Stomach (tissue), 9 donors: ENCODE results near the gene ZFYVE9. TPM values are rescaled to one million over a fixed set of nuclear protein-coding genes. Genes with fewer than 3 reads are reported as not detected.
"Not testable (repeated sequence)": the region's sequence is repeated elsewhere in the genome, so short reads cannot be mapped to it uniquely, and the experiment has no call there.

ENCODE experiments used
- DNase-seq, 2 donors: peaks; one replicate each; pipeline versions ENCODE4 v3.0.0 to v3.0.0-alpha.2; 2013 to 2019
- H3K27ac ChIP-seq, 5 donors: fragments of 200-600 bp in 4 of 5; sonication (generic) in 4 of 5; one replicate each; pipeline ENCODE4 v1.5.1; 2013 to 2019; ENCODE audit warnings: mild to moderate bottlenecking in 1 of 5, moderate library complexity in 1 of 5
- H3K27me3 ChIP-seq, 3 donors: fragments of 200-600 bp; sonication (generic); one replicate each; pipeline ENCODE4 v1.5.1; 2017 to 2019; ENCODE audit warnings: mixed run types in 1 of 3
- H3K36me3 ChIP-seq, 4 donors: fragments of 200-600 bp; sonication (generic); 1 replicate in 3 of 4; 2 replicates in 1 of 4; pipeline ENCODE4 v1.5.1; 2016 to 2019
- H3K4me1 ChIP-seq, 4 donors: fragments of 200-600 bp; sonication (generic); one replicate each; pipeline ENCODE4 v1.5.1; 2016 to 2019
- H3K4me3 ChIP-seq, 4 donors: fragments of 200-600 bp; sonication (generic) in 3 of 4; one replicate each; pipeline ENCODE4 v1.5.1; 2016 to 2019; ENCODE audit warnings: mild to moderate bottlenecking in 1 of 4
- H3K9me3 ChIP-seq, 4 donors: fragments of 200-600 bp; sonication (generic); one replicate each; pipeline ENCODE4 v1.5.1; 2016 to 2019
- CTCF ChIP-seq, 7 experiments: fragments of 450-650 bp in 4 of 7; fragments of 200-600 bp in 3 of 7; sonication (generic) in 3 of 7; IDR thresholded peaks; one replicate each; pipeline ENCODE4 v1.5.1; 2016 to 2019; ENCODE audit warnings: antibody characterized with exemption in 7 of 7, control low read depth in 2 of 7, mild to moderate bottlenecking in 1 of 7
- EP300 ChIP-seq: sonication (generic); formaldehyde crosslinking; IDR thresholded peaks from one replicate; pipeline ENCODE4 v1.6.1; 2017; ENCODE audit warnings: antibody characterized with exemption
- POLR2A ChIP-seq, 4 donors: fragments of 450-650 bp; IDR thresholded peaks; one replicate each; pipeline ENCODE4 v1.6.1; 2016; ENCODE audit warnings: antibody characterized with exemption in 4 of 4, control low read depth in 2 of 4, mild to moderate bottlenecking in 1 of 4, moderate library complexity in 1 of 4
- POLR2AphosphoS5 ChIP-seq, 3 donors: sonication (generic); formaldehyde crosslinking; IDR thresholded peaks; one replicate each; pipeline ENCODE4 v1.6.1; 2016; ENCODE audit warnings: antibody characterized with exemption in 3 of 3
- WGBS, 5 donors: extraction: QIAGEN DNeasy Blood & Tissue Kit in 3 of 5; methylation state at CpG; one replicate each; pipeline versions ENCODE4 v1.1.5 to v1.1.7; 2013 to 2018; 5-methylcytosine and 5-hydroxymethylcytosine counted together
- intact Hi-C: fragments of 100-400 bp; cut with DNase I; formaldehyde crosslinking; loops from one replicate; pipeline ENCODE4 v1.15.1; 2023; ENCODE audit warnings: low total_unique reads
- polyA plus RNA-seq, 3 donors: library from polyadenylated mRNA; stranded (reverse); fragments of 200-250 nt; gene quantifications; one replicate each; pipeline ENCODE4 v1.2.3, GENCODE V29; 2013
- total RNA-seq, 5 donors: library from RNA; depleted of rRNA; stranded (reverse); fragments of >200 nt; gene quantifications; one replicate each; pipeline versions ENCODE4 v1.1.0 to v1.2.3, GENCODE V29; 2014 to 2016
- donor health status: healthy with polysubstance abuse.
- donor health status: Bipolar disorder and iron deficiency.
- donor health status: healthy.

ZFYVE9 gene
- total and polyA plus RNA-seq, 8 donors, result 3.6 to 61.1 (median 15.7) TPM

- H3K27ac ChIP-seq, result peak overlapping the region in 4 of 5 donors; percentile 61 to 77 (median 68)
- TF ChIP-seq POLR2AphosphoS5 (IDR thresholded peaks at IDR 0.05), result no peak
- no peak for TF ChIP-seq EP300
- H3K9me3 ChIP-seq, result no peaks in the 10 kb centered on the region
- peaks cover 9 to 42% (median 30%) of the 10 kb centered on the region in 4 donors for H3K4me1 ChIP-seq
- peaks cover 0 to 18% (median under 1%) of the 10 kb centered on the region in 4 donors for H3K36me3 ChIP-seq
- DNase-seq, result peak; percentile 69 to 89
- H3K27me3 ChIP-seq, result no peaks in the 10 kb centered on the region
- intact Hi-C loops, result no loop called here
- H3K4me3 ChIP-seq, result peak overlapping the region; percentile 45 to 54 (median 51)
- 4 to 10% (median 6%) methylated on average over 35 to 51 of the region's 51 CpGs for WGBS, 5 donors
These were observed 226.7 kb downstream of the ZFYVE9 start for GRCh38 chr1:52368383-52369172.

DNA sequence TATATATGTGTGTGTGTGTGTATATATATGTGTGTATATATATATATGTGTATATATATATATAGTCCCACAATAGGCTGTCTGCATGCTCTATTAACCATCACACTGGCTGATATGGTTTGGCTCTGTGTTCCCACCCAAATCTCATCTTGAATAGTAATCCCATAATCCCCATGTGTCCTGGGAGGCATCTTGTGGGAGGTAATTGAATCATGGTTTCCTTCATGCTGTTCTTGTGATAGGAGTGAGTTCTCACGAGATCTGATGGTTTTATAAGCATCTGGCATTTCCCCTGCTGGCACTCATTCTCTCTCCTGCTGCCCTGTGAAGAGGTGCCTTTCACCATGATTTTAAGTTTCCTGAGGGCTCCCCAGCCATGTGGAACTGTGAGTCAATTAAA lies 228.0 kb downstream of the ZFYVE9 start:
- H3K27me3 ChIP-seq, intact Hi-C loops, H3K9me3 ChIP-seq, H3K27ac ChIP-seq, H3K4me3 ChIP-seq, DNase-seq: not testable (repeated sequence)
- 70 to 92% (median 78%) methylated on average over 1 of the region's 1 CpG for WGBS, 5 donors
- Histone ChIP-seq H3K4me1 (peaks cover 4 to 30% (median 20%) of the 10 kb centered on the region in 4 donors), H3K36me3 (peaks cover 0 to 17% (median 0%) of the 10 kb centered on the region in 4 donors)

DNA sequence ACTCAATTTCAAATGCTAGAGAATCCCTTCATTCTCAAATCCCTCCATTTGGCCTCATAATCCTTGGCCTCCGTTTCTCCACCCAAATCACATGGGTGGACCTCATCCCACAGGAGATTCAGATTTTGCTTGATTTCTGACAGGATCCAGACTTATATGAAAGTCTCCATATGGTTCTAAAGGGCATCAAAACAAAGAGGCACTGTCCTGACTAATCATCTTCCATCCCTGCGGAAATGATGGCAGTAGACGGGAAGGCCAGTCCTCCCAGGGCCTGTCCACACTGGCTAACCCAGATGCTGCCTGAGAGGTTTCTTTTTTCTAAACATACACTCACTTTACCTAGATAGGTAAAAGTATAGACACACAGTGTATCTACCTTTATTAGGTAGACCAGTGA lies 243.5 kb downstream of the ZFYVE9 start:
- 94 to 100% (median 96%) methylated on average over 3 of the region's 3 CpGs for WGBS, 5 donors
- H3K4me3 ChIP-seq, result no peak overlapping the region
- H3K27me3 ChIP-seq, result no peaks in the 10 kb centered on the region
- H3K27ac ChIP-seq, result no peak overlapping the region
- H3K9me3 ChIP-seq, result no peaks in the 10 kb centered on the region
- no peak for TF ChIP-seq POLR2A (IDR thresholded peaks at IDR 0.05)
- TF ChIP-seq POLR2AphosphoS5 (IDR thresholded peaks at IDR 0.05), result no peak
- TF ChIP-seq EP300, result no peak
- TF ChIP-seq CTCF (IDR thresholded peaks at IDR 0.05), result no peak
- peaks cover 0 to 25% (median 0%) of the 10 kb centered on the region in 4 donors for H3K36me3 ChIP-seq
- intact Hi-C loops, result no loop called here
- no peak for DNase-seq
- H3K4me1 ChIP-seq, result no peaks in the 10 kb centered on the region

GRCh38 chr1:52386458-52386857 lies 244.6 kb downstream of the ZFYVE9 start:
- Histone ChIP-seq H3K9me3 (no peaks in the 10 kb centered on the region), H3K27me3 (no peaks in the 10 kb centered on the region), H3K36me3 (peaks cover 0 to 25% (median 0%) of the 10 kb centered on the region in 4 donors), H3K4me3 (no peak overlapping the region), H3K4me1 (no peaks in the 10 kb centered on the region), H3K27ac (no peak overlapping the region)
- intact Hi-C loops, result no loop called here
- no peak for TF ChIP-seq EP300
- no peak for TF ChIP-seq POLR2A (IDR thresholded peaks at IDR 0.05)
- DNase-seq, result no peak
- WGBS, 5 donors, result 79 to 93% (median 87%) methylated on average over 4 to 5 of the region's 5 CpGs

DNA sequence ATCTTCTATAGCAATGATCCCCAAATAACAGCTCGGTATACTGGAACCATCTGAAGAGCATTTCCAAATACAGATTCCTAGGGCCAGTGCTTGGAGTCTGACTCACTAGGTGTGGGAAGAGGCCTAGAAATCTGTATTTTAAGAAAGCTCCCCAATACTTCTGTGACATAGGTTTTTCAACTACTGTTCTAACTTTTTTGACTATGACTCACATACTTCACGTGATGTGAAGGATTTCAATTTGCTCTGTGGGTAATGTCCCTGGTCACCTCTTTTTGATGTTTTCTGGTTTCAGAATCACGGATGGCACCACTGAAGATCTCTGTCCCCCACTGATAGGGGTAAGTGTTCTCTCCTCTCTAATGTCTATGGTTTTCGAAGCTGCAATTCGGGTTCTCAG lies 251.3 kb downstream of the ZFYVE9 start:
- no peak for DNase-seq
- Histone ChIP-seq H3K36me3 (peaks cover 0 to 19% (median 0%) of the 10 kb centered on the region in 4 donors), H3K4me1 (no peaks in the 10 kb centered on the region), H3K9me3 (no peaks in the 10 kb centered on the region), H3K27ac (no peak overlapping the region), H3K4me3 (no peak overlapping the region), H3K27me3 (no peaks in the 10 kb centered on the region)
- intact Hi-C loops, result no loop called here
- 94 to 98% (median 95%) methylated on average over 5 of the region's 5 CpGs for WGBS, 5 donors
- TF ChIP-seq EP300 (no peak), CTCF (IDR thresholded peaks at IDR 0.05) (no peak), POLR2A (IDR thresholded peaks at IDR 0.05) (no peak), POLR2AphosphoS5 (IDR thresholded peaks at IDR 0.05) (no peak)

Other genes with a start within 250 kb of the ZFYVE9 start
- gene RAB3B, start 151.4 kb upstream of the ZFYVE9 start, total RNA-seq, result 1 to 10 TPM in 2 of 5 donors, under 1 TPM in 3; under 0.01 to 2.2 (median 0.14) TPM
- under 1 TPM in 2 of 3 donors, not detected in 1; 0.13 to 0.31 TPM for gene RAB3B, start 151.4 kb upstream of the ZFYVE9 start, polyA plus RNA-seq
- 10 to 100 TPM in 2 of 5 donors, 1 to 10 TPM in 3; 4.2 to 15.4 (median 7.0) TPM for gene KTI12, start 108.3 kb upstream of the ZFYVE9 start, total RNA-seq
- gene KTI12, start 108.3 kb upstream of the ZFYVE9 start, polyA plus RNA-seq, result 1 to 10 TPM; 5.7 to 8.4 (median 7.5) TPM
- 10 to 100 TPM; 18.7 to 51.6 (median 44.2) TPM for gene TXNDC12, start 86.9 kb upstream of the ZFYVE9 start, total RNA-seq
- 10 to 100 TPM; 12.5 to 23.2 (median 14.0) TPM for gene TXNDC12, start 86.9 kb upstream of the ZFYVE9 start, polyA plus RNA-seq
- gene BTF3L4, start 85.8 kb upstream of the ZFYVE9 start, total RNA-seq, result 100 to 1,000 TPM in 1 of 5 donors, 10 to 100 TPM in 3, 1 to 10 TPM in 1; 6.7 to 287 (median 39.7) TPM
- gene BTF3L4, start 85.8 kb upstream of the ZFYVE9 start, polyA plus RNA-seq, result 10 to 100 TPM; 35.8 to 49.6 (median 42.7) TPM
- 10 to 100 TPM; 27.0 to 81.0 (median 31.5) TPM for gene CC2D1B, start 224.1 kb downstream of the ZFYVE9 start, total RNA-seq
- gene CC2D1B, start 224.1 kb downstream of the ZFYVE9 start, polyA plus RNA-seq, result 10 to 100 TPM; 11.6 to 15.6 (median 15.1) TPM